IPS-18c (cell line): ENCODE measurements around the gene FHIT.

Source experiments
- H3K4me3 ChIP-seq: 2 replicates; pipeline ENCODE4 v1.7.0; 2013; ENCODE audit warnings: low read depth, mild to moderate bottlenecking, low read length, moderate library complexity; ENCODE audit not compliant: insufficient read depth
- H3K9me3 ChIP-seq: one replicate; pipeline ENCODE4 v1.6.1; 2013; ENCODE audit warnings: mild to moderate bottlenecking, low read length, moderate library complexity; ENCODE audit not compliant: control insufficient read depth, insufficient read depth

FHIT gene

GRCh38 chr3:60090548-60090947 lies 1160.7 kb downstream of the FHIT start:
- Histone ChIP-seq H3K9me3 (no peaks in the 10 kb centered on the region), H3K4me3 (no peak overlapping the region)

- no peak overlapping the region for H3K4me3 ChIP-seq
- no peaks in the 10 kb centered on the region for H3K9me3 ChIP-seq
Observed at GRCh38 chr3:60086811-60087210, 1164.4 kb downstream of the FHIT start.

GRCh38 chr3:60085649-60086048 lies 1165.6 kb downstream of the FHIT start:
- H3K4me3 ChIP-seq = no peak overlapping the region

GRCh38 chr3:60081381-60082095 lies 1169.7 kb downstream of the FHIT start:
- H3K9me3 ChIP-seq = no peaks in the 10 kb centered on the region
- no peak overlapping the region for H3K4me3 ChIP-seq

More at GRCh38 chr3:60085649-60086048, 1165.6 kb downstream of the FHIT start:
- H3K9me3 ChIP-seq = no peaks in the 10 kb centered on the region

GRCh38 chr3:60080648-60081047 lies 1170.6 kb downstream of the FHIT start:
- Histone ChIP-seq H3K9me3 (no peaks in the 10 kb centered on the region), H3K4me3 (no peak overlapping the region)

- H3K4me3 ChIP-seq = no peak overlapping the region
- no peaks in the 10 kb centered on the region for H3K9me3 ChIP-seq
Observed at GRCh38 chr3:60079076-60079475, 1172.2 kb downstream of the FHIT start.

- Histone ChIP-seq H3K4me3 (no peak overlapping the region), H3K9me3 (no peaks in the 10 kb centered on the region)
Observed at GRCh38 chr3:60076331-60076730, 1174.9 kb downstream of the FHIT start.

- Histone ChIP-seq H3K4me3 (no peak overlapping the region), H3K9me3 (no peaks in the 10 kb centered on the region)
Observed at GRCh38 chr3:60073942-60074341, 1177.3 kb downstream of the FHIT start.

- Histone ChIP-seq H3K9me3 (no peaks in the 10 kb centered on the region), H3K4me3 (no peak overlapping the region)
Observed at GRCh38 chr3:60073228-60073627, 1178.0 kb downstream of the FHIT start.

- no peak overlapping the region for H3K4me3 ChIP-seq
- no peaks in the 10 kb centered on the region for H3K9me3 ChIP-seq
Observed at GRCh38 chr3:60070366-60070765, 1180.9 kb downstream of the FHIT start.

GRCh38 chr3:60065227-60065868 lies 1185.9 kb downstream of the FHIT start:
- Histone ChIP-seq H3K9me3 (no peaks in the 10 kb centered on the region), H3K4me3 (no peak overlapping the region)

GRCh38 chr3:60064210-60065178 lies 1186.8 kb downstream of the FHIT start:
- H3K9me3 ChIP-seq = no peaks in the 10 kb centered on the region
- H3K4me3 ChIP-seq = no peak overlapping the region

GRCh38 chr3:60056404-60056803 lies 1194.8 kb downstream of the FHIT start:
- Histone ChIP-seq H3K4me3 (no peak overlapping the region), H3K9me3 (no peaks in the 10 kb centered on the region)

- no peak overlapping the region for H3K4me3 ChIP-seq
Observed at GRCh38 chr3:60055765-60056164, 1195.5 kb downstream of the FHIT start.

GRCh38 chr3:60053526-60054265 lies 1197.6 kb downstream of the FHIT start:
- Histone ChIP-seq H3K9me3 (peaks cover 2% of the 10 kb centered on the region), H3K4me3 (no peak overlapping the region)

More at GRCh38 chr3:60055765-60056164, 1195.5 kb downstream of the FHIT start:
- no peaks in the 10 kb centered on the region for H3K9me3 ChIP-seq

- no peak overlapping the region for H3K4me3 ChIP-seq
Observed at GRCh38 chr3:60048447-60048848, 1202.8 kb downstream of the FHIT start.

More at GRCh38 chr3:60048447-60048848, 1202.8 kb downstream of the FHIT start:
- peaks cover 5% of the 10 kb centered on the region for H3K9me3 ChIP-seq
